D721Med (cell line): ENCODE results near the gene SF3B2.

Experiments
- DNase-seq: peaks from one replicate; pipeline ENCODE4 v3.0.0; 2011; ENCODE audit warnings: low spot score; ENCODE audit not compliant: insufficient read length
- FAIRE-seq: peaks from 2 replicates; lab custom pipeline; 2011; peaks lifted over from hg19 to GRCh38; lab: Jason Lieb, UNC
- CTCF ChIP-seq: IDR thresholded peaks from 2 replicates; pipeline ENCODE4 v1.5.1; 2012; ENCODE audit warnings: mild to moderate bottlenecking, control low read depth; ENCODE audit not compliant: insufficient read depth; ENCODE audit errors: missing control alignments

Gene SF3B2

DNA sequence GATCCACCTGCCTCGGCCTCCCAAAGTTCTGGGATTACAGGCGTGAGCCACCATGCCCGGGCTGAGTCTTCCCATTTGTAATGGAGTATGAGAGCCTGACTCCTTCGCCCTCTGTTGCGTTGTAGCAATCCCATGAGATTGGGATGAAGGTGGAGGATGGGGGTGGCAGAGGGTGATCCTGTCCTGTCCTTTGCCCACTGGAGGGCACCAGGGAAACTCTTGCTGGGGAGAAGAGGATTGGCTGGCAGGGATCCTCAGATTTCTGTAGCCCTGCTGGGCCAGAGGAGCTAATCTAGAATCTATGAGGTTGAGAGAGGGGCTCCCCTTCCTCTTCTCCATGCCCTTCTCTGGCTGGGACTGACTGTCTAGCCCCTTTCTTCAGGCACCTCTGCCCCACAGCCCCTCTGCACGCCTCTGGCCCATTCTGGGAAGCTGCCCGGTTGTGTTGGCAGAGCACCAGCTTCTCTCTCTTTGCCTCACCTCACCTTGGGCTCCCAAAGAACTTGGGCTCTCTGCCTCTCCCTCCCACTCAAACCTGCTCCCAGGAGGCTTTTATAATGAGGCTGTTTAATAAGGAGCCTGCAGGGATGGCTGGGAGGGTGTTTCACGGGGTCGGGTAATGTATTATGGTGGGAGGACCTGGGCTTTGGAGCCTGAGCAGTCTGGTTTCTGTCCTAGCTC, 16.4 kb upstream of the SF3B2 start:
- DNase-seq (no peak), FAIRE-seq (no peak)
- TF ChIP-seq CTCF, result no peak

GRCh38 chr11:66036334-66036710, 15.8 kb upstream of the SF3B2 start:
- DNase-seq (peak; percentile 10), FAIRE-seq (no peak)
- TF ChIP-seq CTCF, result no peak

GRCh38 chr11:66037327-66037726, 14.8 kb upstream of the SF3B2 start:
- no peak for TF ChIP-seq CTCF
- FAIRE-seq (no peak), DNase-seq (no peak)

- no peak for DNase-seq
- no peak for TF ChIP-seq CTCF
- FAIRE-seq, result no peak
Measured at GRCh38 chr11:66039765-66040164, 12.4 kb upstream of the SF3B2 start.

DNA sequence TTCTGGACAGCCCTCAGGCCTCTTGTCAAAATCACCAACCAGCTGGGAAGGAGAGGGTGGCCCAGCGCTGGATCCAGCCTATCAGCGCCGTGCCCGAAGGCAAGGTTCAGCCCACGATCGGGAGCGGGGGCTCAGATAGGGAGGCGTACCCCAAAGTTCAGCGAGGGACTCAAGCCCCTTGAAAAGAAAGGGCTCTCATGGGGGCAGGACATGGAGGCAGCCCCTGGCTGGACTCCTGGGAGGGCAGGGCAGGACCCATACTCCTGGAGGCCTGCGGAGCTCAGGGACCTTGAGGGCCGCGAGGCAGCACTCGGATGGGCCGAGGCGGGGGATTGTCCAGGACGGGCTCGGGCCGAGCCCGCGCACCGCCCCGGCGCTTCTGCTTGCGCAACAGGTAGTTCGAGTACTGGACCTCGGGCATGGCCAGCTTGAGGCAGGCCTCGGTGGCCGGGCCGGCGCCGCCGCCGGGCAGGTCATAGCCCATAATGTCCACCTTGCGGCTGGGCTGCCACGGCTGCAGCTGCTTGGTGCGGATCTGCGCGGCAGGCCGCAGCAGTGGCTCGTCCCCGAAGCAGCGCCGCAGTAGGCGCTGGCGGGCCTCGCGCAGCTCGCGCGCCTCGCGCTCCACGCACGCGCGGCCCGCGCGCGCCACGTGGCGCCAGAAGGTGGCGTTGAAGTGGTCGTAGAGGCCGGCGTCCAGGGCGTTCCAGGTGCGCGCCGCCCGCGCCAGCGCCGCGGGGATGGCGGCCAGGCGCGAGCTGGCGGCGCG, 9.8 kb upstream of the SF3B2 start:
- DNase-seq (no peak), FAIRE-seq (no peak)
- no peak for TF ChIP-seq CTCF

GRCh38 chr11:66042996-66043906, 8.9 kb upstream of the SF3B2 start:
- no peak for TF ChIP-seq CTCF
- no peak for FAIRE-seq
- DNase-seq, result no peak
